Activated CD8-positive, alpha-beta T cell treated with anti-CD3 and anti-CD28 coated beads, Interleukin-2, amount 10 ng/mL, durations not matched to agents 7 days and 5 days (primary cell): Measurements from ENCODE around the gene GAS2L1. TPM values are rescaled to one million over a fixed set of nuclear protein-coding genes. Genes with fewer than 3 reads are reported as not detected.

Experiments
- ATAC-seq: fragments of 150-1000 bp; cut with Tn5 transposase; one replicate; pipeline ENCODE4 v1.10.0; 2021; ENCODE audit warnings: moderate library complexity
- CTCF ChIA-PET: fragments of 350-600 bp; sonication (Branson Sonifier 250); formaldehyde crosslinking; loops from one replicate; lab custom pipeline; 2021; ENCODE audit warnings: antibody characterized with exemption; lab: Charles Lee
- POLR2A ChIA-PET: fragments of 350-600 bp; sonication (Branson Sonifier 250); formaldehyde crosslinking; loops from one replicate; lab custom pipeline; 2021; ENCODE audit warnings: antibody characterized with exemption; lab: Charles Lee
- DNase-seq: peaks from one replicate; pipeline ENCODE4 v3.0.0-alpha.2; 2020
- H3K27ac Mint-ChIP-seq: one replicate; pipeline ENCODE4 v1.8.0; 2021; ENCODE audit warnings: mild to moderate bottlenecking, mixed read lengths
- H3K27me3 Mint-ChIP-seq: one replicate; pipeline ENCODE4 v1.8.0; 2021; ENCODE audit warnings: low read depth, mixed read lengths
- H3K36me3 Mint-ChIP-seq: one replicate; pipeline ENCODE4 v1.8.0; 2021; ENCODE audit warnings: low read depth, mixed read lengths
- H3K4me1 Mint-ChIP-seq: one replicate; pipeline ENCODE4 v1.8.0; 2021; ENCODE audit warnings: low read depth, mixed read lengths
- H3K4me3 Mint-ChIP-seq: one replicate; pipeline ENCODE4 v1.8.0; 2021; ENCODE audit warnings: mild to moderate bottlenecking, mixed read lengths
- H3K9me3 Mint-ChIP-seq: one replicate; pipeline ENCODE4 v1.8.0; 2022; ENCODE audit warnings: mixed read lengths; ENCODE audit not compliant: insufficient read depth
- total RNA-seq, 2 experiments: library from RNA; stranded (reverse); gene quantifications; one replicate each; pipeline ENCODE4 v1.2.3, GENCODE V29; 2021

The GAS2L1 gene
- total RNA-seq, 2 experiments from 2014 or later = 10.9 to 11.4 TPM

DNA sequence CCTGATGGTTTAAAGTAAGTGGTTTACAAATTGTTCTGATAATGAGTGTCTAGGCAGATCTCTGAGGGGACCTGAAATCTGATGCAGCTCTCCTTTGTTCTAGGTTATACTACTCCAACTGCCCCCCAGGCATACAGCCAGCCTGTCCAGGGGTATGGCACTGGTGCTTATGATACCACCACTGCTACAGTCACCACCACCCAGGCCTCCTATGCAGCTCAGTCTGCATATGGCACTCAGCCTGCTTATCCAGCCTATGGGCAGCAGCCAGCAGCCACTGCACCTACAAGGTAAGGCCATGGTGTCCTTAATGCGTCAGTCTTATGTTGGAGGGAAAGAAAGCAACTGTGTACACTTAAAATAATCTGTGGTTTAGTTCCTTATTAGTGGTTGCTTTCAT, 28.5 kb upstream of the GAS2L1 start:
- Mint-ChIP-seq H3K9me3 (no peaks in the 10 kb centered on the region), H3K36me3 (peaks cover 82% of the 10 kb centered on the region), H3K27ac (no peak overlapping the region), H3K4me3 (no peak overlapping the region), H3K4me1 (peaks cover 43% of the 10 kb centered on the region), H3K27me3 (no peaks in the 10 kb centered on the region)
- CTCF ChIA-PET = interaction anchor here (0.8 to 1.0 kb wide), 2 partner anchors 15 to 33 kb away, joined by 3 read pairs; no protein-coding TSS in a partner anchor
- DNase-seq = no peak
- POLR2A ChIA-PET = no interaction called here
- no peak for ATAC-seq

DNA sequence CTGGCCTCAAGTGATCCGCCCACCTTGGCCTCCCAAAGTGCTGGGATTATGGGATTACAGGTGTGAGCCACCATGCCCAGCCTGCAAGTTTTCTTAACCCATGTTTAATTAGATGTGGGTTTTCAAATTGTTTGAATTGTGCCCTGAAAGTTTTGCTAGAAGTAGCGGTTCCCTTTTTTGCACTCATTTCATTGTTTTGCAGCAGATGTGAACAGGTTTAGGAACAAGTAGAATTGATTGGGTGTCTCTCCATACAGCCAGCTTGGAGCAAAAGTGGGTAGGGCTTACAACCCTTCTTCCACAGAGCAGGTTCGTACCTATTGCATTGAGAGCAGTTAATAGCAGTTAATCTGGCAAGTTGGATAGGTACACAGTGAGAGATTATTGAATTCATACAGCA, 22.3 kb upstream of the GAS2L1 start:
- H3K27me3 Mint-ChIP-seq = no peaks in the 10 kb centered on the region
- H3K4me1 Mint-ChIP-seq = peaks cover 6% of the 10 kb centered on the region
- DNase-seq = no peak
- ChIA-PET CTCF (no interaction called here), POLR2A (interaction anchor here (1.1 kb wide), 1 partner anchor 16 kb away, joined by 5 read pairs; the partner anchor contains the start of genes EWSR1 and RHBDD3)
- no peak for ATAC-seq
- H3K9me3 Mint-ChIP-seq = no peaks in the 10 kb centered on the region
- no peak overlapping the region for H3K4me3 Mint-ChIP-seq
- H3K36me3 Mint-ChIP-seq = peaks cover 78% of the 10 kb centered on the region
- H3K27ac Mint-ChIP-seq = no peak overlapping the region

DNA sequence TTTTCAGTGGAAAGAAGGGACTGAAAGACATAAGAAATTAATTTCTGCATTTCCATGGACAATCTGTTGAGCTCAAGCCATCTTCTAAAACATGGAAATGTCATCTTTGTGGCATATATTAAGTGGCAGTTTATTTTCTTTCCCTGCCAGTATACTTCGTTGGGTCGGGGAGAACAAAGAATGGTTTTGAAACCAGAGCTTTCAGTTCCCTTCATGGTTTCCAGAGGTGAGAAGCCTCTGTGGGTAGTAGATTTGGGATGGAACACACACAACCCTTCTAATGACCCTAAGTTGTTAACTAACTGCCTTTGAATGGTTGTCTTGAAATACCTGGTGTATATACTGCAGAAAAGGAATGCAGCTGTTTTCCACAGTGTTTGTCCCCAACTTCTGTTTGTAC, 17.6 kb upstream of the GAS2L1 start:
- CTCF ChIA-PET = interaction anchor here (0.8 to 1.2 kb wide), 3 partner anchors 8 to 17 kb away, joined by 3 read pairs; no protein-coding TSS in a partner anchor
- H3K27me3 Mint-ChIP-seq = no peaks in the 10 kb centered on the region
- H3K4me1 Mint-ChIP-seq = peaks cover 5% of the 10 kb centered on the region
- no peak overlapping the region for H3K4me3 Mint-ChIP-seq
- POLR2A ChIA-PET = interaction anchor here (1.0 kb wide), 1 partner anchor 10 kb away, joined by 3 read pairs; no protein-coding TSS in a partner anchor
- no peak for DNase-seq
- peaks cover 83% of the 10 kb centered on the region for H3K36me3 Mint-ChIP-seq
- no peak for ATAC-seq
- H3K9me3 Mint-ChIP-seq = no peaks in the 10 kb centered on the region
- no peak overlapping the region for H3K27ac Mint-ChIP-seq

DNA sequence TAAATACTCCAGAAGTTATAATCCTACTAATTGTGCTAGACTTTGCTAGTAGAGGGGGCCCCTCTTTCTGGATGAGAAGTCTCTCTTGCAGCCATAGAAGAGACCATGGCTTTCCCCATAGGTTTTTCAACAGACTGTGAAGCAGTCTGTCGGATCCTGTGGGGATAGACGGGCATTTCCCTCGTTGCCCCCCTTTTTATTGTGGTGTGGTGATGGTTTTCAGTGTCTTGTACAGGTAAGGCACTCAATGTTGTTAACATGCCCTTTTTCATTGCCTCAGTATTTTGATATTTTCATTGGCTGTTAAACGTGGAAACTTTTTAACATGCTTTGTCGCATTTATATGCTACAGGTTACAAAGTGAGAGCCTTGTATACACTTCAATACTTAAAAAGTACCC, 16.4 kb upstream of the GAS2L1 start:
- H3K27ac Mint-ChIP-seq = no peak overlapping the region
- H3K4me3 Mint-ChIP-seq = no peak overlapping the region
- DNase-seq (no peak), ATAC-seq (no peak)
- peaks cover 82% of the 10 kb centered on the region for H3K36me3 Mint-ChIP-seq
- no peaks in the 10 kb centered on the region for H3K9me3 Mint-ChIP-seq
- ChIA-PET CTCF (no interaction called here), POLR2A (no interaction called here)
- no peaks in the 10 kb centered on the region for H3K27me3 Mint-ChIP-seq
- H3K4me1 Mint-ChIP-seq = peaks cover 5% of the 10 kb centered on the region

DNA sequence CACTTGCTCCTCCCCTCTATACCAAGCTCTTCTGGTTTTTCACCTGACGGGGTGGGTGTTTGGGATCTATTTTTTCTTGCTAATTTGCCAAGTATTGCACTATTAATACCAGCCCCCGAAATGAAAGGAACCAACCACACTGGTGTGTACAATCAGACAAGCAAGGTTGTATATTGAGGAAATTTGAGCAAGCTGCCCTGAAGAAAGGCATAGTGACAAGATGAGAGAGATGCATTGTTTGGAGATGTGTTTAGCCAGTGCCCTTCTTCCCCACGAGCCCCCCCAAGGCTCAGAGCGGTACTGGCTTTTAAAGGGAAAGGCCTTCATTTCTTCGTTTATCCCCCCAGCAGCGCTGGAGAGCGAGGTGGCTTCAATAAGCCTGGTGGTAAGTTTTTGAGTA, 15.2 kb upstream of the GAS2L1 start:
- no peak for DNase-seq
- Mint-ChIP-seq H3K4me3 (no peak overlapping the region), H3K27ac (no peak overlapping the region), H3K4me1 (peaks cover 5% of the 10 kb centered on the region), H3K36me3 (peaks cover 82% of the 10 kb centered on the region), H3K9me3 (no peaks in the 10 kb centered on the region), H3K27me3 (no peaks in the 10 kb centered on the region)
- POLR2A ChIA-PET = no interaction called here
- ATAC-seq = no peak
- CTCF ChIA-PET = no interaction called here

DNA sequence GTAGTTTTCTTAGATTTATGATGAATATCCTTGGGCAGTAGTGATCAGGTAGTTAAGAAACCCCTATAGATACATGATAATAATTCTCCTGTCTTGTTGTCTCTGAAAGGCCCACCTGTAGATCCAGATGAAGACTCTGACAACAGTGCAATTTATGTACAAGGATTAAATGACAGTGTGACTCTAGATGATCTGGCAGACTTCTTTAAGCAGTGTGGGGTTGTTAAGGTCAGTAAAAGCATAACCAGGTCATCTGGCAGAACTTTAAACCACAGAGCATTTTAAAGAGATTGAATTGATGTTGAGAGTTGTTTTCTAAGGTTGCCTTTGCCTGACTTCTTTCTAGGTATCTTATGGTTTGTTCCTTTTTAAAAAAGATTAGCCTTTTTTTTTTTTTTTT, 14.1 kb upstream of the GAS2L1 start:
- H3K36me3 Mint-ChIP-seq = peaks cover 80% of the 10 kb centered on the region
- DNase-seq (no peak), ATAC-seq (no peak)
- ChIA-PET CTCF (no interaction called here), POLR2A (no interaction called here)
- peak overlapping the region; percentile 20 for H3K27ac Mint-ChIP-seq
- no peaks in the 10 kb centered on the region for H3K27me3 Mint-ChIP-seq
- peaks cover 5% of the 10 kb centered on the region for H3K4me1 Mint-ChIP-seq
- H3K9me3 Mint-ChIP-seq = no peaks in the 10 kb centered on the region
- no peak overlapping the region for H3K4me3 Mint-ChIP-seq

DNA sequence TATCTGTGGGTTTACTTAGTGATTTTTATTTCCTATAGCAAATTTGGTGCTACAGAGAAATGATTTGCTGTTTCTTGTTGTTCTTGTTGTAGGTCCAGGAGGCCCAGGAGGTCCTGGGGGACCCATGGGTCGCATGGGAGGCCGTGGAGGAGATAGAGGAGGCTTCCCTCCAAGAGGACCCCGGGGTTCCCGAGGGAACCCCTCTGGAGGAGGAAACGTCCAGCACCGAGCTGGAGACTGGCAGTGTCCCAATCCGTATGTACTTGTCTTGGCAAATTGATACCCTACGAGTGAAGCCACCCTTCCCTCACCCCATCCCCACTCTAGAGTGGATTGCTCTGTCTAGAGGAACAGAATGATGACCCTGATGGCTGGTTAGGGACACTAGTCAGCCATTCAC, 7.8 kb upstream of the GAS2L1 start:
- POLR2A ChIA-PET = no interaction called here

DNA sequence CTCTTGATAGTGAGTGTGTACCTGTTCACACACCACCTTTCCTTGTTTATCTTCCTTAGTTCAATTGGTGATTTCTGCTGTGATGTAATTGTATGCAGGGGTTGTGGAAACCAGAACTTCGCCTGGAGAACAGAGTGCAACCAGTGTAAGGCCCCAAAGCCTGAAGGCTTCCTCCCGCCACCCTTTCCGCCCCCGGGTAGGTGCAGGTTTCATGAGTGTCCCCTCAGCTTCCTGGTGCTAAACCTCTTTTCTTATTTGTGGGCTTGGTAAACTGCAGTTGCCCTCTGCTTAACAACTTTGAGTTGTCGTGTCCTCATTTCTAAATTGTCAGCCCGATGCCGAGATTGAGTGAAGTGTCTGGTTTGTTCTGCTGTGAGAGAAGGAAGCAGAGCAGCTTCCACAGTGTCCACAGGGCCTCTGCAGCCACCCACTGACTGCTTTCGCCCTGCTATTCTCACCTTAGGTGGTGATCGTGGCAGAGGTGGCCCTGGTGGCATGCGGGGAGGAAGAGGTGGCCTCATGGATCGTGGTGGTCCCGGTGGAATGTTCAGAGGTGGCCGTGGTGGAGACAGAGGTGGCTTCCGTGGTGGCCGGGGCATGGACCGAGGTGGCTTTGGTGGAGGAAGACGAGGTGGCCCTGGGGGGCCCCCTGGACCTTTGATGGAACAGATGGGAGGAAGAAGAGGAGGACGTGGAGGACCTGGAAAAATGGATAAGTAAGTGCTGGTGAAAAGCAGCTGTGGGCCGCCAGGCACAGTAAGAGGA, 7.1 kb upstream of the GAS2L1 start:
- Mint-ChIP-seq H3K4me3 (no peak overlapping the region), H3K4me1 (peaks cover 2% of the 10 kb centered on the region), H3K36me3 (peaks cover 59% of the 10 kb centered on the region), H3K27me3 (peaks cover 1% of the 10 kb centered on the region), H3K9me3 (no peaks in the 10 kb centered on the region), H3K27ac (peak overlapping the region; percentile 16)
- DNase-seq (no peak), ATAC-seq (no peak)
- CTCF ChIA-PET = no interaction called here
- POLR2A ChIA-PET = no interaction called here

More for the DNA sequence above, 7.8 kb upstream of the GAS2L1 start:
- CTCF ChIA-PET = no interaction called here
- Mint-ChIP-seq H3K27me3 (no peaks in the 10 kb centered on the region), H3K27ac (no peak overlapping the region), H3K36me3 (peaks cover 64% of the 10 kb centered on the region), H3K4me3 (no peak overlapping the region), H3K9me3 (no peaks in the 10 kb centered on the region), H3K4me1 (peaks cover 2% of the 10 kb centered on the region)
- DNase-seq (no peak), ATAC-seq (no peak)

DNA sequence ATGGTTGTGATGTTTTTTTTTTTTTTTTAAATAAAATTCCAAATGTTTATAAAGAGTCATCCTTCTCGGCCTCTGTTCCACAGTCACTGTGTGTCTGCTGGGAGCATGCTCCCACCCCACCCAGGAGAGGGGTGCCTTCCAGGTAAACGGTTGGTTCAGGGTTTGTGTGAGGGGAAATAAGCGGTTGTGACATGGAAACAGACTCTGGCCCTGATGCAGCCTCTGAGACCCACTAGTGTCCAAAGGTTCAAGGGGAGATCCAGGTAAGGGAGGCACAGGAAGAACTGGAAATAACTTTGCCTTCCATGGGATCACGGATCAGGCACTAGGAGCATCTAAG, 6.0 kb upstream of the GAS2L1 start:
- DNase-seq (no peak), ATAC-seq (no peak)
- peaks cover 6% of the 10 kb centered on the region for H3K4me1 Mint-ChIP-seq
- no peaks in the 10 kb centered on the region for H3K9me3 Mint-ChIP-seq
- CTCF ChIA-PET = no interaction called here
- H3K36me3 Mint-ChIP-seq = peaks cover 51% of the 10 kb centered on the region
- POLR2A ChIA-PET = interaction anchor here (1.0 to 1.7 kb wide), 2 partner anchors 12 to 29 kb away, joined by 4 read pairs; no protein-coding TSS in a partner anchor
- H3K27ac Mint-ChIP-seq = no peak overlapping the region
- H3K4me3 Mint-ChIP-seq = no peak overlapping the region
- peaks cover 7% of the 10 kb centered on the region for H3K27me3 Mint-ChIP-seq

DNA sequence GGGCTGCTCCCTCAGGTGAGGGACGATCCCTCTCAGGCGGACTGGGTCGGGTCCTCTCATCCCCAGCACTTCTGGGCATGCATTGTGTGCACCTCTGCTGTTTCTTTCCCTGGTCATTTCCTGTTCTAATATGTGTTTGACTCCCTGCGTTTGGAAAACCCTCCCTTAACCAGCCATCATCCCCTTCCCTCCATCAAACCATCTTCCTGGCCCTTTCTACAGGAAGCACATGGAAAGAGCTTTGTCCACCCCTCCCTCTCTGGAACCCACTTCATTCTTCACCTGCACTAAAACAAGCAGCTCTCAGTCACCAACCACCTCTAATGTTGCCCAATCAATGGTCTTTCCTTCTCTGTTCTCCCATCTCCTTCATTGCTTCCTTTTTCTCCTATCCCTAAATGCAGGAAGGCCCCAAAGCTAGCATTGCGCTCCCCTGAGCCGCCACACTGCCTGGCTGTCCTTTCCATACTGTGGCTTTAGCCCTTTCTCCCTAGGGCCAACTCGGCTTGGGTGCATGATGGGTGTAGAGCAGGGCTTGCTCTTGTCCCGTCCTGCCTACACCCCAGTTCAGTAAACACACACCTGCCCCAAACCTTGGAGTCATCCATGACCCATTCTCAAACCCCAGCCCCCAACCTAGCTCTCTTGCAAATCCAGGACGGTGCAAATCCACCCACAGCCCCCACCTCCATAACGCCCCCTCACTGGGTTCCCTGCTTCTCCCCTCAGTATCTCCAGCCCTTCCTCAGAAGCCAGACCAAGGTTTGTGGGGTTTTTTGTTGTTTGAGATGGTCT, 5.4 kb upstream of the GAS2L1 start:
- no peak for DNase-seq
- Mint-ChIP-seq H3K27me3 (peaks cover 9% of the 10 kb centered on the region), H3K9me3 (no peaks in the 10 kb centered on the region), H3K27ac (peak overlapping the region; percentile 37), H3K4me1 (peaks cover 8% of the 10 kb centered on the region), H3K36me3 (peaks cover 45% of the 10 kb centered on the region), H3K4me3 (no peak overlapping the region)
- CTCF ChIA-PET = no interaction called here
- POLR2A ChIA-PET = interaction anchor here (1.0 to 1.7 kb wide), 2 partner anchors 12 to 30 kb away, joined by 4 read pairs; no protein-coding TSS in a partner anchor
- ATAC-seq = no peak

DNA sequence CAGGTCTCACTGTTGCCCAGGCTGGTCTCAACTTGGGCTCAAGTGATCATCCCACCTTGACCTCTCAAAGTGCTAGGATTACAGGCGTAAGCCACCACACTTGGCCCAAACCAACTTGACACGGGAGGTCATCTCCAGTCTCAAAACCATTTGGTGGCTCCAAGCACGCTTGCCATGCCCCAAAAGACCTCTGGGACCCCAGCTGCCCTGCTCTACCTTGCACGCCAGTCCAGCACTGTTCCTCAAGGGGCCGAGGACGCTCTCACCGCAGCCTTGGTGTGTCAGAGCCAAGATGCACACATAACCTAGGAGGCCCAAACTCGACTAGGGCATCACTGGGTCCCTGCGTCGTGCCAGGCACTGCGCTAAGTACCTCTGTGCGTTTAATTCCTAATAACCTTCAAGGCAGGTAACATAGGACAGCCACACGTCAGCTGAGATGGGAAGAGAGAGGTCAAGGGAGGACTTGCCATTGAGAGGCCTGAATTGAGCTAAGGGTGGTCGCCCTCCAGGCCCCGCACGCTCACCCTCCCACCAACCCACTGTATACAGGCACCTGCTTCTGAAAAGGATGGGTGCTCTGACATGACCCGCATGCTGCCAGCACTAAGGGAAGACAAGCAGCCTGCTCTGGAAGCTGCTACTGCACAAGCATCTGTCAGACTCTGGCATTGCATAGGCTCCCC, 4.6 kb upstream of the GAS2L1 start:
- H3K27ac Mint-ChIP-seq = no peak overlapping the region
- CTCF ChIA-PET = no interaction called here

DNA sequence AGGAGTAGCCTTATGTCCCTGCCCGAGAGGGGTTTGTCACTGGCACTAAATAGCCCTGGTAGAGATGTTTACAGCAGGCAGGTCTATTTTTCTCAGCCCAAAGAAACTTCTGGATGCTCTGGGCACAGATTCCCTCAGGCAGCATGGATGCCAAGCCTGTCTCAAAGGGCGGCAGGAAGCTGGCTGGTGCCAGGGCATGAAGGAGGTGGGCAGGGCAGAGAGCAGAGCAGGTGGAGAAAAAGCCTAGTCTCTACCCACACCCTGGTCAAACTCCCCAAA, 4.1 kb upstream of the GAS2L1 start:
- CTCF ChIA-PET = no interaction called here
- DNase-seq (no peak), ATAC-seq (no peak)
- Mint-ChIP-seq H3K9me3 (no peaks in the 10 kb centered on the region), H3K36me3 (peaks cover 37% of the 10 kb centered on the region), H3K4me3 (no peak overlapping the region), H3K27ac (no peak overlapping the region), H3K27me3 (peaks cover 13% of the 10 kb centered on the region), H3K4me1 (peaks cover 13% of the 10 kb centered on the region)
- POLR2A ChIA-PET = no interaction called here

More for the DNA sequence above, 4.6 kb upstream of the GAS2L1 start:
- peaks cover 12% of the 10 kb centered on the region for H3K27me3 Mint-ChIP-seq
- DNase-seq = no peak
- H3K4me3 Mint-ChIP-seq = no peak overlapping the region
- peaks cover 41% of the 10 kb centered on the region for H3K36me3 Mint-ChIP-seq
- H3K4me1 Mint-ChIP-seq = peaks cover 12% of the 10 kb centered on the region
- ATAC-seq = no peak
- POLR2A ChIA-PET = interaction anchor here (1.7 kb wide), 1 partner anchor 30 kb away, joined by 4 read pairs; no protein-coding TSS in a partner anchor
- no peaks in the 10 kb centered on the region for H3K9me3 Mint-ChIP-seq
